Kidney (tissue), 14 donors: ENCODE measurements around the gene SETX. TPM values are rescaled to one million over a fixed set of nuclear protein-coding genes. Genes with fewer than 3 reads are reported as not detected.

Source experiments
- DNase-seq, 5 donors: peaks; one replicate each; pipeline ENCODE4 v3.0.0-alpha.2; 2013 to 2020
- FAIRE-seq: peaks from 2 replicates; lab custom pipeline; 2012; peaks lifted over from hg19 to GRCh38; lab: Jason Lieb, UNC
- H3K27ac ChIP-seq, 2 donors: one replicate each; pipeline ENCODE4 v1.7.0; 2013; ENCODE audit warnings: low read depth in 2 of 2, low read length in 2 of 2, inconsistent platforms in 1 of 2
- H3K27me3 ChIP-seq: one replicate; pipeline ENCODE4 v1.7.1; 2013; ENCODE audit warnings: low read length, inconsistent platforms; ENCODE audit not compliant: control insufficient read depth, insufficient read depth
- H3K36me3 ChIP-seq, 3 donors: one replicate each; pipeline versions ENCODE4 v1.7.0 to v1.7.1; 2013; ENCODE audit warnings: low read length in 3 of 3, control low read depth in 1 of 3, inconsistent platforms in 1 of 3; ENCODE audit not compliant: insufficient read depth in 3 of 3, control insufficient read depth in 2 of 3
- H3K4me1 ChIP-seq, 3 donors: one replicate each; pipeline versions ENCODE4 v1.7.0 to v1.7.1; 2013; ENCODE audit warnings: low read length in 3 of 3, inconsistent platforms in 1 of 3, low read depth in 1 of 3; ENCODE audit not compliant: control insufficient read depth in 2 of 3, insufficient read depth in 2 of 3
- H3K4me3 ChIP-seq, 3 donors: one replicate each; pipeline versions ENCODE4 v1.7.0 to v1.8.1; 2013; ENCODE audit warnings: low read length in 3 of 3, control low read depth in 1 of 3, inconsistent platforms in 1 of 3
- H3K9ac ChIP-seq, 3 donors: one replicate each; pipeline versions ENCODE4 v1.7.0 to v1.7.1; 2013; ENCODE audit warnings: low read length in 3 of 3, control low read depth in 1 of 3, inconsistent platforms in 1 of 3
- H3K9me3 ChIP-seq, 3 donors: one replicate each; pipeline versions ENCODE4 v1.7.0 to v1.7.1; 2013; ENCODE audit warnings: low read length in 3 of 3, control low read depth in 1 of 3, inconsistent platforms in 1 of 3; ENCODE audit not compliant: control insufficient read depth in 2 of 3, insufficient read depth in 1 of 3
- CTCF ChIP-seq: IDR thresholded peaks from 3 replicates; pipeline ENCODE4 v1.5.1; 2012; ENCODE audit warnings: mild to moderate bottlenecking, moderate library complexity, borderline replicate concordance; ENCODE audit not compliant: insufficient read depth; ENCODE audit errors: extremely low read depth
- intact Hi-C: fragments of 100-400 bp; cut with DNase I; formaldehyde crosslinking; loops from one replicate; pipeline ENCODE4 v1.11.1; 2022
- polyA plus RNA-seq: library from polyadenylated mRNA; stranded (reverse); fragments of 350-450 nt; fragmentation: Illumina TruSeq; extraction: RNeasy Lipid Tissue Mini Kit (QIAGEN cat#74804); gene quantifications from one replicate; pipeline ENCODE4 v1.2.3, GENCODE V29; 2014; ENCODE audit warnings: low read depth, low replicate concordance; ENCODE audit not compliant: insufficient read depth
- total RNA-seq: library from RNA; stranded (reverse); fragmentation: NEBNext Ultra II Directional; extraction: Animal tissue kit (Norgen Biotek cat#: 25700); gene quantifications from one replicate; pipeline ENCODE4 v1.2.1, GENCODE V29; 2021
- donor health status: control.
- donor health status: control.
- donor health status: control.
- donor health status: control.
- donor health status: control.
- donor health status: DM: yes; HTN: yes; CAD: no.
- donor health status: Normal renal cell carcinoma (clear cell type).

SETX gene
- total and polyA plus RNA-seq, 2 donors from 2014 or later: 16.1 to 56.8 TPM

GRCh38 chr9:132214027-132214622, 140.7 kb downstream of the SETX start:
- Histone ChIP-seq H3K9me3 (no peaks in the 10 kb centered on the region), H3K27ac (no peak overlapping the region), H3K4me1 (no peaks in the 10 kb centered on the region), H3K27me3 (no peaks in the 10 kb centered on the region), H3K4me3 (no peak overlapping the region), H3K9ac (no peak overlapping the region), H3K36me3 (no peaks in the 10 kb centered on the region)
- no peak for TF ChIP-seq CTCF
- FAIRE-seq (no peak), DNase-seq (peak in 4 of 5 donors; percentile 76 to 82 (median 81))
- intact Hi-C loops: no loop called here

GRCh38 chr9:132211570-132211969, 143.2 kb downstream of the SETX start:
- Histone ChIP-seq H3K36me3 (no peaks in the 10 kb centered on the region), H3K4me3 (no peak overlapping the region), H3K9me3 (no peaks in the 10 kb centered on the region), H3K9ac (no peak overlapping the region), H3K27ac (no peak overlapping the region), H3K27me3 (no peaks in the 10 kb centered on the region), H3K4me1 (no peaks in the 10 kb centered on the region)
- intact Hi-C loops: no loop called here
- TF ChIP-seq CTCF: no peak
- no peak for DNase-seq
- no peak for FAIRE-seq

Other genes starting within 250 kb of the SETX start
- gene NTNG2, start 192.9 kb downstream of the SETX start, total RNA-seq: 2.2 TPM
- gene NTNG2, start 192.9 kb downstream of the SETX start, polyA plus RNA-seq: 0.54 TPM
- gene TTF1, start 51.9 kb upstream of the SETX start, total RNA-seq: 16.3 TPM
- gene TTF1, start 51.9 kb upstream of the SETX start, polyA plus RNA-seq: 10.3 TPM
- gene CFAP77, start 55.2 kb upstream of the SETX start, total RNA-seq: 0.50 TPM
- gene CFAP77, start 55.2 kb upstream of the SETX start, polyA plus RNA-seq: not detected
- gene BARHL1, start 227.6 kb upstream of the SETX start, total RNA-seq: not detected
- gene BARHL1, start 227.6 kb upstream of the SETX start, polyA plus RNA-seq: not detected